Activated T-cell treated with anti-CD3 and anti-CD28 coated beads, Interleukin-2, amount 50 U/mL, for 4 hours (primary cell): ENCODE results near the gene RELT. TPM values are rescaled to one million over a fixed set of nuclear protein-coding genes. Genes with fewer than 3 reads are reported as not detected.

Experiments
- ATAC-seq, 2 donors: fragments of 200-7000 bp; cut with Tn5 transposase; one replicate each; pipeline ENCODE4 v1.10.0; 2021
- DNase-seq: peaks from one replicate; pipeline ENCODE4 v3.0.0-alpha.2; 2020
- H3K27me3 Mint-ChIP-seq: one replicate; pipeline ENCODE4 v1.8.0; 2021; ENCODE audit warnings: low read depth, mixed read lengths
- H3K36me3 Mint-ChIP-seq: one replicate; pipeline ENCODE4 v1.8.0; 2022; ENCODE audit warnings: mixed read lengths; ENCODE audit not compliant: insufficient read depth
- H3K4me1 Mint-ChIP-seq: one replicate; pipeline ENCODE4 v1.8.0; 2021; ENCODE audit warnings: low read depth, mixed read lengths
- H3K4me3 Mint-ChIP-seq: one replicate; pipeline ENCODE4 v1.8.0; 2021; ENCODE audit warnings: mild to moderate bottlenecking, moderate library complexity, mixed read lengths
- H3K9me3 Mint-ChIP-seq: one replicate; pipeline ENCODE4 v1.8.0; 2021; ENCODE audit warnings: mixed read lengths
- total RNA-seq, 3 donors: library from RNA; stranded (reverse); gene quantifications; one replicate each; pipeline ENCODE4 v1.2.1, GENCODE V29; 2021

RELT gene
- total RNA-seq, 3 donors from 2014 or later = 31.3 to 36.6 (median 32.5) TPM

DNA sequence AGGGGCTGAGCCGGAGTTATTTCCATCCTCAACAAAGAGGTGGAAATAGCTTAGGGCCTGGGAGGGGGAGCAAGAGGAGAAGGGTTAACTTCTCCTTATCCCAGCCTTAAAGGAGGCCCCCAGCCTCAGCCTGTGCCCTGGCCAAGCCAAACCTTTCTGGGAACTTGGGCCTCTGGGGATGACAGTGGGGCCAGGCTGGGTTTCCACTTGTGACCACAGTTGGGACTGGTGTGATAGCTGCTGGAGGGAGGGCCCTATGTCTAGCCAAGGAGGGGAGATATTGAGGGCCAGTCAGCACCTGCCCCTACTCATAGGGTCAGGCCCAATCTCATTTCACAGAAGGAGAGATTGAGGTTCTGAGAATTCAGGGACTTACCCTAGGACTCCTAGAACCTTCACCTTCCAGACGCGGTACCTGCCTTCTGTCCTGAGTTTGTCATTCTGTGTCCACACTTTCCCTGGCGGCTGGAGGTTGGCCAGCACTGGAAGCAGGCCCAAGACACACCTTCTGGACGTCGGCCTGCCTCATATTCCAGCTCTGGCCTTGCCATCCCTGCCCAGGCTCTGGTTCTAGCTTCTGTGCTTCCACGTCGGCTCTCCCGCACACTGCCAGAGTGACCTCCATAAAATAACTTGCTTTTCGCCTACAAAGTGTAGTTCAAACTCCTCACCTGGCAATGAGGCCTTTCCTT is 3.1 kb downstream of the RELT start:
- ATAC-seq (no peak), DNase-seq (no peak)
- peak overlapping the region; percentile 43 for H3K4me3 Mint-ChIP-seq
- peaks cover 68% of the 10 kb centered on the region for H3K4me1 Mint-ChIP-seq
- H3K36me3 Mint-ChIP-seq = no peaks in the 10 kb centered on the region
- H3K27me3 Mint-ChIP-seq = no peaks in the 10 kb centered on the region
- H3K9me3 Mint-ChIP-seq = no peaks in the 10 kb centered on the region

DNA sequence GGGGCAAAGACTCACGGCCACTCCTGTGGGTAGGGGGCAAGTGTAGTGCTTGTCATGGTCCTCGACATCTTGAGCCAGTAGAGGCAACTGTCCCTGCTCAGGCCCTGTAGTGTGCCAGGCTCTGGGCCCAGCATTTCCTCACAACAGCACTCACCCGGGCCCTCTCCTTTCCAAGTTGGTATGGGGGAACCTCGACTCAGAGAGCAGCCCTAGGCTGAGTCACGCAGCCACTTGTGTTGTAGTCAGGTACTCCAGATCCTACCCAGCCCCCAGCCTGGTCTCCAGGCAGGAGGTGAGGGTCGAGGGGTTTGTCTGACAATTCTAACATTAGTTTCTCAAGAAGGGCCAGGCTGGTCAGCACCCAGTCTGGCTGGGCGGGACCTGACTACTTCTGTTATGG is 4.1 kb downstream of the RELT start:
- no peaks in the 10 kb centered on the region for H3K9me3 Mint-ChIP-seq
- peaks cover 76% of the 10 kb centered on the region for H3K4me1 Mint-ChIP-seq
- no peak for DNase-seq
- ATAC-seq = no peak
- no peak overlapping the region for H3K4me3 Mint-ChIP-seq
- no peaks in the 10 kb centered on the region for H3K27me3 Mint-ChIP-seq
- H3K36me3 Mint-ChIP-seq = no peaks in the 10 kb centered on the region

DNA sequence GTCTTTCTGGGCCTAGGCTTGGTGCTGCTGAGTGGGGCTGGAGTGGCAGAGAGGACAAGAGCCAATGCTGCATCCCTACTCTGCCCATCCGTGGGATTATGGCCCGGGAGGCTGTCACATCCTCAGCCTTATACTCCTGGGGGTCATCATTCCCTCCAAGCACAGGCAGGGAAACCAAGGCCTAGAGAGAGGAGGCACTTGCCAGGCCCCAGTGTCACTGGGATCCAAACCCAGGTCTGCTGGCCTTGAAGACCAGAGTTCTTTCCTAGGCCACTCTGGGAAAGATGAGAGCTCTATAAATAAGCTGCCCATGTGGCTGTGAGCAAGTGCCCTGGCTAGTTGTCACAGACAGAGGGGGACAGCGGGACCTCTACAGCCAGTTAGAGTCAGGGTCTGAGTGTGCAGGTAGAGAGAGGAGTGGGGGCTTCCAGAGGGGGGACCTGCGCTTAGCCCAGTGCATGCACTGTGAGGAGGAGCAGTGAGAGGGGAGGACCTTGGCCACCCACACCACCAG is 4.8 kb downstream of the RELT start:
- DNase-seq (no peak), ATAC-seq (no peak)
- Mint-ChIP-seq H3K4me1 (peaks cover 76% of the 10 kb centered on the region), H3K36me3 (no peaks in the 10 kb centered on the region), H3K9me3 (no peaks in the 10 kb centered on the region), H3K4me3 (no peak overlapping the region), H3K27me3 (no peaks in the 10 kb centered on the region)

DNA sequence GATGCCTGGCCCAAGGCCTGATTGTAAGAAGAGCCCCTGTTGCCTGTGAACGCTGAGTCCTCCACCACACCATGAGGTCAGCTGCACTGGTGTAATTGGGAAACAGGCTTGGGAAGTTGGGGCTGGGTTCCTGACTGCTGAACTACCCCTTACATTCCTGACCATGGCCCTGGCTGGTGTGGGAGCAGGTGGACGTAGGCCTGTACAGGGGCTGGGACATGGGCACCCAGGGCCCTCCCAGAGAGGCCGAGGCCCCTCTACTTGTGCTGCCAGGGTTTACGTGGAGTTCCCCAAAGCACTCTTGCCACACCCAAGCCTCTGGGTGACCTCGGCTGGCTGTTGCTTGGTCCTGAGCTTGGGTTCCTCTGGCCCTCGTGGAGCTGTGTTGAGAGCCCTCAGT is 5.4 kb downstream of the RELT start:
- Mint-ChIP-seq H3K4me3 (no peak overlapping the region), H3K27me3 (no peaks in the 10 kb centered on the region), H3K36me3 (no peaks in the 10 kb centered on the region), H3K4me1 (peaks cover 80% of the 10 kb centered on the region), H3K9me3 (no peaks in the 10 kb centered on the region)
- ATAC-seq (no peak), DNase-seq (no peak)

DNA sequence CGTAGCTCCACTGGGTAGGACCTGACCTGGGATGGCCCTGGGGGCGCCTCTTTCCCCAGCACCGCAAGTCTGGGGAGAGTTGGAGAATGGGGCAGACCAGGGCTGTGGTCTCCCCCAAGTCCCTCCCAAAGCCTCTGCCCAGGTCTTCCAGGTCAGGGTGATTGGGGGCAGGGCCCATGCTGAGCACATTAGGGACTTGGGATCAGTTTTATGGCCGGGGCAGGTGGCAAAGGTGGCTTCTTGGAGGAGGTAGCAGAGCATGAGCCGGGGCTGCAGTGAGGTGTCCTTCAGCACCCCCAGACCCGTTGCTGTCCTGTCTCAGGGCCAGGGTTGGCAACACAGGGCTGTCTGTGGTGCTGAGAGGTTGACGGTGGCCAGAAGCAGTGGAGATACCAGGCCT is 6.0 kb downstream of the RELT start:
- no peaks in the 10 kb centered on the region for H3K27me3 Mint-ChIP-seq
- DNase-seq (no peak), ATAC-seq (no peak)
- H3K9me3 Mint-ChIP-seq = no peaks in the 10 kb centered on the region
- no peak overlapping the region for H3K4me3 Mint-ChIP-seq
- H3K4me1 Mint-ChIP-seq = peaks cover 83% of the 10 kb centered on the region
- no peaks in the 10 kb centered on the region for H3K36me3 Mint-ChIP-seq

DNA sequence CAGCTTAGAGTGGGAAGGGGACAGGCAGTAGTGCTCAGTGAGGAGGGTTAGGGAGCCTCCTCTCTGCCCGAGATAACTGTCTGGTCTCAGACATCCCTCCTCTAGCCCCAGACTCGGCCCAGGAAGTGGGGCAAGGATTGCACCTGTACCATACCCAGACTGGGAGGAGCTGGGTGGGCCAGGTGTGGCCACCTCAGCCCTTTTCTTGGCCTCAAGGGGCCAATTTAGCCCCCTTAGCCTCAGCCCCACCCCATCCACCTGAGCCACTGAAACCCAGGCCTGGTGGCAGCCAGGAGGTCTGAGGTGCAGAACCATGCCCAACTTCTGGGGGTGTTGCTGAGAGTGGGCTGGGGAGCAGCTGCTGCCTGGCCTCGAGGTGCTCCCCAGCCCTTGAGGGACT is 6.5 kb downstream of the RELT start:
- ATAC-seq (no peak), DNase-seq (no peak)
- Mint-ChIP-seq H3K4me3 (no peak overlapping the region), H3K9me3 (no peaks in the 10 kb centered on the region), H3K27me3 (no peaks in the 10 kb centered on the region), H3K4me1 (peaks cover 83% of the 10 kb centered on the region), H3K36me3 (no peaks in the 10 kb centered on the region)

DNA sequence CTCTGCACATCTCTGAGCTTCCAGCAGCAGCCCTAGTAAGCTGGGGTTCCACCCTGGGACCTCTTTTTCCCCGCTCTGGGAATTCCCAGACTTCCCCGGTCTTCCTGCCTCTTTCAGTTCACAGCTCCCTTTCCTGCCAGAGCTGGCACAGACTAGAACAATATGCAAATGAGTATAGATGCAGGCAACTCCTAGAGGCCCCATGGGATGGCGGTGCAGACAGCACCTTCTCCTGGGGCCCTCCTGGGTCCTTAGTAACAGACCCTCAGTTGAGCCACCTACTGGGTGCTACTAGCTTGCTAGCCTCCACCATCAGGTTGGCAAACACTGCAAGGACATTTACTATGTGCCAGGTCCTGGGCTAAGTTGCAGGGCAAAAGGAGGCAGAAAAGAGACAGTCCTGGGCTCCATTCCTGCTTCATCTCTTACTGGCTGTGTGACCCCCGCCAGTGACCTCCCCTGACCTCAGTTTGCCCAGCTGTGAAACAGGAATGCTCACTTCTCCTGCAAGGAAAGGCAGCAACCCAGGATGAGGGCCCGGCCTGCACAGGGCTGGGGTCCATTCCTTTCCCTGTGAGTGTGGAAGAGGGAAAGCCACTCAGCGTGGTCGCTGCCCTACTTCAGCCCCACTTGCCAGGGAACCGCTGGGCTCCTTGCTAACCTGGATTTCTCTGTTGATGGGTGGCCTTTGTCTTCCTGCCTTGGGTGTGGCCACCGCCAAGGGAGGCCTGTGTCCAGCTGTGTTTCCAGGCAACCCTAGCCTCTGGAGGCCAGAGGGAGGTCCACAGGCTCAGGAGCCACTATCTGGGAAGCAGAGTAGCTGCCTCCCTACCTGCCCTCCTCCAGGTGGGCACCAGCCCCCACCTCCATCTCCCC is 7.3 kb downstream of the RELT start:
- ATAC-seq = no peak
- DNase-seq = no peak
- Mint-ChIP-seq H3K27me3 (no peaks in the 10 kb centered on the region), H3K9me3 (no peaks in the 10 kb centered on the region), H3K4me3 (no peak overlapping the region), H3K4me1 (peaks cover 82% of the 10 kb centered on the region), H3K36me3 (no peaks in the 10 kb centered on the region)

DNA sequence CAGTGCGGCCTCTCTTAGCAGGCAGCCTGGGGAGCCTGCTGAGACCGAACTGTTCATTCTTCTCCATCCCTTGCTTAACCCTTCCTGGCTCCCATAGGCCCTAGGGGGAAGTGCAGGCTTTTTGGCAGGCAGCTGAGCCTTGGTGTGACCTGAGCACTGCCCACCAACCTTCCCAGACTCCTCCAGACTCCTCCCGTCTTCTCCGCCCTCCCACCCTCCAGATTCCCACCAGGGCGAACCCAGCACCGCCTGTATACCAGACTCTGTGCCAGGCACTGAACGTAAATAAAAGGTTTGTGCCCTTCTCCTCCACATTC is 7.9 kb downstream of the RELT start:
- Mint-ChIP-seq H3K27me3 (no peaks in the 10 kb centered on the region), H3K4me3 (no peak overlapping the region), H3K36me3 (no peaks in the 10 kb centered on the region), H3K4me1 (peaks cover 76% of the 10 kb centered on the region), H3K9me3 (no peaks in the 10 kb centered on the region)
- DNase-seq (no peak), ATAC-seq (no peak)

DNA sequence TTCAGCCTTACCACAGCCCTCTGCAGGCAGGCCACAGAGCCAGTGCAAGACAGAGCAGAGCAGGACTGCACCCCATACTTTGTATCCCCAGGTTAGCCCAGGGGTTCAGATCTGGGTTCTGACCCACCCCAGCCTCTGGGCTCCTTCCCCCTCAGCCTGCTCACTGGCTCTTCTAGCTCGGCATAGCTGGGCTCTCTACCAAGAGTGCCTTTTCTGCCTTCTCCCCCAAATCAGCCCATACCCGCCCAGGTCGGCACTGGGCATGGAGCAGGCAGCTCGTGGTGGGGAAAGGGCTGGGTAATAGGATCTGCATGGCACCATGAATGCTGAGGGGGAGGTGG is 8.3 kb downstream of the RELT start:
- ATAC-seq = no peak
- DNase-seq = no peak
- H3K27me3 Mint-ChIP-seq = no peaks in the 10 kb centered on the region
- H3K9me3 Mint-ChIP-seq = no peaks in the 10 kb centered on the region
- H3K4me3 Mint-ChIP-seq = peak overlapping the region; percentile 26
- H3K36me3 Mint-ChIP-seq = no peaks in the 10 kb centered on the region
- peaks cover 73% of the 10 kb centered on the region for H3K4me1 Mint-ChIP-seq

DNA sequence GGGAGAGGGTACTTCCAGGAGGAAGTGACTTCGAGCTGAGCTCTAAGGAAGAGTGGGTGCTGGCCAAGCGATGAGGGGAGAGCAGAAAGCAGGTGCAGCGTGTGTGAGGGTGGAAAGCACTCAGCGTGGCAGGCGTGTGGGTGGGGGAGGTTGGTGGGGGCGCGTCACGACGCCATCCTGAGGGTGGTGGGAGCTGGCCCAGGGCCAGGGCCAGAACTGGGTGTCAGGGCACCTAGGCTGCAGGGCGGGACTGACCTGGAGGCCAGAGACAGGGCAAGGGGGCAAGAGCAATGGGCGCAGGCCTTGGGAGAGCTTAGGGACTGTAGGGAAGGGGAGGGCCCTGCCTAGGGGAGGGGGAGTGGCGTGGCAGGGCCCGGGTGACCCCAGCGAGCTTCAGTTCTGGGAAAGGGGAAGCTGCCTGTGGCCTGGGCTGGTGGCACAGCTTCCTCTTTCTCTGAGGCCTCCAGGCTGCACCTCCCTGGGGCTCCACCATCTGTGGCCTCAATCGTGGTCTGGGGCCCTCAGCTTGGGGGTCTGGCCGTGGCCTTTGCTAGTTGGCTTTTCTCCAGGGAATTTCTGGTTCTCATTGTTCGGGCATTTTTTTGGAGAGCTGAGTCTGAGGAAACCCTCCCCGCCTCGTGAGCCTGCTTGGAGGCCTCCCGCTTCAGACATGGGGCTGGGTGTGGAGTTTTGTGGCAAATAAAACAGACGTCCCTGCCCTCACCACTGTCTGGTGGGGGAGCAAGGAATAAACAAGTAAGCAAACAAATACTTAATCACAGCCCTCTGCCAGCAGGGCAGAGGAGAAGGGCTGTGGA is 8.9 kb downstream of the RELT start:
- ATAC-seq = peak; percentile 5 to 35
- Mint-ChIP-seq H3K36me3 (no peaks in the 10 kb centered on the region), H3K4me1 (peaks cover 70% of the 10 kb centered on the region), H3K4me3 (peak overlapping the region; percentile 26), H3K9me3 (no peaks in the 10 kb centered on the region), H3K27me3 (no peaks in the 10 kb centered on the region)
- DNase-seq = peak; percentile 34

DNA sequence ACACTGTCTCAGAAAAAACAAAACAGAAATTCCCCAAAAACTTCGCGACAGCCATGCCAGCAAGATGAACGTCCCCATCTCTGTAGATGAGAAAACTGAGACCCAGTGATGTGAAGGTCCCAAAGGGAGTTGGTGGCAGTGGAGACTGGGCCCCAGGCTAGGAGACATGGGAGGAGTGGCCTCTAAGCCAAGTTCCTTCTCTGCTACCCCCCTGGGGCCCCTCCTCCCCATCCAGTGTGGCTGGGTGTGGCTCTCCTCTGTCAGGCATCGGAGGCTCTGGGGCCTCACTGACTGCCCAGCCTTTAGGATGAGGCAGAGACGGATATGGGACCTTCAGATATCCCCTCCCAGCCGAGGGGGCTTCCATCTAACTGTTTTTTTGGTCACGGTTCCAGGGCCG is 9.8 kb downstream of the RELT start:
- ATAC-seq (no peak), DNase-seq (no peak)
- Mint-ChIP-seq H3K4me3 (no peak overlapping the region), H3K36me3 (no peaks in the 10 kb centered on the region), H3K27me3 (no peaks in the 10 kb centered on the region), H3K4me1 (peaks cover 65% of the 10 kb centered on the region), H3K9me3 (no peaks in the 10 kb centered on the region)

DNA sequence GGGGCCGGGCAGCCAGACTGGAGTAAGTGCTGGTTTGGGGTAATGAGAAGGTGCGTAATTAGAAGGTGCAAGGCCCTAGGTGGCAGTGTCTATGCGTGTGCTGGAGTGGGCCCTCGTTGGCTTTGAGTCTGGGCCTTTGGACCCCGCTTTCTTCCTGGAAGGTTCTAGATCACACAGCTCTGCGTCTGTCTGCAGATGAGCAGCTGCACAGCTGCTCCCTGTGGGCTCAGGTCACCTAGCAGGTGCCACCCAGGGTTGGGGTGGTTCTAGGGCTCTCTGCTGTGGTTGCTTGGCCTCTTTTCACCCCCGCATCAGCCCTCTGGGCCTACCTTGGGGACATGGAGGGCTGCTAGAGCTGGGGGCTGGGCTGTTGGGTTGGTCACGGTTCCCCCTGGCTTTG is 10.3 kb downstream of the RELT start:
- no peak for ATAC-seq
- H3K27me3 Mint-ChIP-seq = no peaks in the 10 kb centered on the region

DNA sequence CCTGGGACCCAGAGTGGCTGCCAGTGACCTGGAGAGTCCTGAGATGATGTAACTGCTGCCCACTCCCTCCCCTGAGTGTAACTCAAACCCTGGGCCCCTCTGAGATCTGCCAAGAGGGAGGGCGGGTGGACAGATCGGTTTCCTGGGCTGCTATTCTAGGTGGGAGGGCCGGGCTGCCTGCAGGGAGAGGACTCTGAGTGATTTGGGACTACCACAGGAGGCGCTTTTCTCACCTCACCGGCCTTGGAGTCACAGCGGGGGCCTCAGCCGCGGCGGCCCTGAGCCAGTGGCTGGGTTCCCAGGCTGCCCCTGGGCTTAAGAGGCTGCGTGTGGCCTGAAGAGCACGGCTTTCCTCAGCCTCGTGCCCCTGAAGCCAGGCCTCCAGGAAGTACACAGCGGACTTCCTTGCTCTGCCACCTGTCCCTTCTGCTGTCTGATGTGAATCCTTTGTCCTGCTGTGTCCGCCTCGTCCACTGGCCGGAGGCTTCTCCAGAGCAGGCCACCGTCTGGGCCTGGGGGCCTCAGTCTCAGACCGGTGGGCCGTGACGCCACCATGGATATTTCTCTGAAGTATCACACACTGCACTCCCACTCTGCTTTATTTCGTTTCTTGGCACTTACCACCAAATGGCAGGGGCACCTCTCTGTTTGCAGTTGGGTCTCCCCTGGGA is 11.5 kb downstream of the RELT start:
- Mint-ChIP-seq H3K4me1 (peaks cover 53% of the 10 kb centered on the region), H3K36me3 (no peaks in the 10 kb centered on the region), H3K9me3 (no peaks in the 10 kb centered on the region), H3K4me3 (no peak overlapping the region), H3K27me3 (no peaks in the 10 kb centered on the region)
- DNase-seq (no peak), ATAC-seq (no peak)

More for the DNA sequence above, 10.3 kb downstream of the RELT start:
- Mint-ChIP-seq H3K36me3 (no peaks in the 10 kb centered on the region), H3K4me1 (peaks cover 62% of the 10 kb centered on the region), H3K9me3 (no peaks in the 10 kb centered on the region), H3K4me3 (no peak overlapping the region)
- no peak for DNase-seq
